ENCODE measurements around the gene ZRANB3. TPM values are rescaled to one million over a fixed set of nuclear protein-coding genes. Genes with fewer than 3 reads are reported as not detected.
A peak's percentile ranks its signal among the peaks of the same experiment; 100 is the strongest.
"Not testable (repeated sequence)": the region's sequence is repeated elsewhere in the genome, so short reads cannot be mapped to it uniquely, and the experiment has no call there.

ZRANB3 gene
- total RNA-seq, 1 donor from 2014 or later = 3.8 TPM

DNA sequence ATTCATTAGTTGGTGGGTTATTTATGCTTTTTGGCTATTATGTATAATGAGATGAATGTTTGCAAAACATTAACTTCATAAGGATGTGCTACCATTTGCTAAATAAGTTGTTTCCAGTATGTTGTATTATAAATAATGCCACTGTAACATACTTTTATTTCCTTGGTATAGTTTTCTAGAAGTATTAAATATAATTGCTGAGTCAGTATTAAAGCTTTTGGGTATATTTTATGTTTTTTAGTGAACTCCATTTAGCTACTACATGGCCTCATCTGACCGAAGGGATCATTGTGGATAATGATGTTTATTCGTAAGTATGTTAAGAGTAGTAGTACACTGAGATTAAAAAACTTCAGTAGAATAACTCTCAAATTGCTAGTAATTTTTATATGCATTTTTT lies 405.1 kb downstream of the ZRANB3 start:
- no peak for DNase-seq (ENCODE audit: low read depth in 2 of 2)

DNA sequence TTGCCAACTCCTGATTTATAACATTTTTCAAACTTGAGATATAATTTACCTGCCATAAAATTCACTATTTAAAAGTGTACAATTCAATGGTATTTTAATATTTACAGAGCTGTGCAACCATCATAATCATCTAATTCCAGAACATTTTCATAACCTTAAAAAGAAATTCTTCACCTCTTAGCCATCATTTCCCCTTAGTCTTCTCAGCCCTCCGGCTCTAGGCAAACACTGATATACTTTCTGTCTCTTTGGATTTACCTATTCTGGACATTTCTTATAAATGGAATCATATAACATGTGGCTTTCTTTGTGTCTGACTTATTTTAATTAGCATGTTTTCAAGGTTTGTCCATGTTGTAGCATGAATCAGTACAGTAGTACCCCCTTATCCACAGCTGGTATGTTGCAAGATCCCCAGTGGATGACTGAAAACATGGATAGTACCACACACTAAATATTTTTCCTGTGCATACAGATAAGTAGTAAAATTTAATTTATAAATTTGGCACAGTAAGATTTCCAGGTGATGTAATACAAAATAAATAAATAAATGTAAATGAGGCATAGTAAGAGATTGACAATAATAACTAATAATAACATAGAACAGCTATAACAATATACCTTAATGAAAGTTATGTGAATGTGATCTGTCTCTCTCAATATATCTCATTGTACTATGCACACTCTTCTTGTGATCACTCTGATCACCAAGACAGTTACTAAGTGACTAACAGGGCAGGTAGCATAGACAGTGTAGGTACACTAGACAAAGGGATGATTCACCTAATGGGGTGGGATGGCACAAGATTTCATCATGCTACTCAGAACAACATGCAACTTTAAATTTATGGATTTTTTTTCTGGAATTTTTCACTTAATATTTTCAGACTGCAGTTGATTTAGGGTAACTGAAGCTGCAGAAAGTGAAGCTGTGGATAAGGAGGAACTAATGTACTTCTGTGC lies 405.8 kb downstream of the ZRANB3 start:
- no peak for DNase-seq (ENCODE audit: low read depth in 2 of 2)

DNA sequence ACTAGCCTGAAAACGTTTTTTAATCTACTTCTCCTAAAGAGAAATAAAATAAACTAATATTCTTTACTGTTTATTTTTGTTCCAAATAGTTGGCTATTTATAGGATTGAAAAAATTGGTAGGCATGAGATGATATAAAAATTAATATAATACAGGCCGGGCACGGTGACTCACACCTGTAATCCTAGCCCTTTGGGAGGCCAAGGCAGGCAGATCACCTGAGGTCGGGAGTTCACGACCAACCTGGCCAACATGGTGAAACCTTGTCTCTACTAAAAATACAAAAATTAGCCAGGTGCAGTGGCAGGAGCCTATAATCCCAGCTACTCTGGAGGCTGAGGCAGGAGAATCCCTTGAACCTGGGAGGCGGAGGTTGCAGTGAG lies 409.4 kb downstream of the ZRANB3 start:
- not testable (repeated sequence) for DNase-seq (ENCODE audit: low read depth in 2 of 2)

DNA sequence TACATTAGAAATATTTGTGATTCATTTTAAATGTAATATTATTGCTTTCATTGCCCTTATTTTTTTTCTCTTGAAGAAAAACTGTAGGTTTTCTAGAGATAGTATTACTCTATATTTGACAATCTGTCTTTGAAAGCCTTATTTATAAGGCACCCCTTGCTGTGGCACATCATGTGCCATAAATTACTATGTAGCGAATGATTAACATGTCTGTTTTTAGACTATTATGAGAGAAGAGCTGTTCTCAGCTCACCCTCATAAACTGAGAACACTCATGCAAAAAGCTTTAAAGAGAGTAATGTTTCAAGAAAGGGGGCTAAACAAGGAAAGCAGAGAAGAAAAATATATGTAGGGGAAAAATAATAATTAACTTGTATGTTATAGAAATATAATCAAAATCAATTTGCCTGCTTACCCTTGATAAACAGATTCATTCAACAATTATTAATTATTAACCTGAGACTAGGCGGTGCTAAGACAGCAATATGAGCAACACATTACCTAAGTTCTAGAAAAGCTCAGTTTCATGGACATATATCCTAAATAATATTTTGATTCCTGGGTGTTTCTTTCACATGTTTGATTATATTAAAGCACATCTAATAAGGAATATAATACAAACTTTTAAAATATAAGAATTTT lies 409.9 kb downstream of the ZRANB3 start:
- no peak for DNase-seq (ENCODE audit: low read depth in 2 of 2)

DNA sequence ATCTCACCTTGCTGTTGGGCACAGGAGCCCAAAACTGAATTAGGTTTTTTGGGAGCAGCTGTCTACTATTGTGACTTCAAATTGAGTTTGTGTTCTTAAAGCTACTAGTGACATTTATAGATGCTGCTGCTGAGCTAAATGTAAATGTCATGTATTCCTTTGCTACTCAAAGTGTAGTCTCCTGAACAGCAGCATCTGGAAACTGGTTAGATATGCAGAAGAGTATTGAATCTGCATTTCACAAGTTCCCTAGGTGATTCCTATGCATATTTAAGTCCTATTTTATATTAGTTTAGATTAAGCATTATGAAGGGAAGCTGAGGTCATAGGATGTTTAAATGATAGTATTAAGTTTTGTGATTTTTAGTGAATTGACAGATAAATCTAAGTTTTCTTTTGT lies 411.4 kb downstream of the ZRANB3 start:
- DNase-seq (ENCODE audit: low read depth in 2 of 2) = no peak

DNA sequence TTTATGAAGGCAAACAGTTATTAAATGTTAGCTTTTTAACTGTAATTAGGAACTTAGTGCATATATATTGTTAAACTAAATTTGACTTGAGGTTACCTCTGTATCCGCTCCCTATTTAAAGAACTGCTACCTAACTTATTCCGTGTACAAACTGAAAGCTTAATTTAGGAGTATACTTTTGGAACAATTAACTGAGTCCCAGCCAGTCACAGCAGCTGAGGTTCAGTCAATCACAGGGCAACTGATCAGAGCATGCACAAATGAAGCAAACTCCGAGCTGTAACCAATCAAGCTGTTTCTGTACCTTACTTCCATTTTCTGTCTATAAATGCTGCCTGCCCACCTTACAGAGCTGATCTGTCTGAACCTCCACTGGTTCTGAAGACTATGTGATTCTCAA lies 417.7 kb downstream of the ZRANB3 start:
- no peak for DNase-seq (ENCODE audit: low read depth in 2 of 2)

DNA sequence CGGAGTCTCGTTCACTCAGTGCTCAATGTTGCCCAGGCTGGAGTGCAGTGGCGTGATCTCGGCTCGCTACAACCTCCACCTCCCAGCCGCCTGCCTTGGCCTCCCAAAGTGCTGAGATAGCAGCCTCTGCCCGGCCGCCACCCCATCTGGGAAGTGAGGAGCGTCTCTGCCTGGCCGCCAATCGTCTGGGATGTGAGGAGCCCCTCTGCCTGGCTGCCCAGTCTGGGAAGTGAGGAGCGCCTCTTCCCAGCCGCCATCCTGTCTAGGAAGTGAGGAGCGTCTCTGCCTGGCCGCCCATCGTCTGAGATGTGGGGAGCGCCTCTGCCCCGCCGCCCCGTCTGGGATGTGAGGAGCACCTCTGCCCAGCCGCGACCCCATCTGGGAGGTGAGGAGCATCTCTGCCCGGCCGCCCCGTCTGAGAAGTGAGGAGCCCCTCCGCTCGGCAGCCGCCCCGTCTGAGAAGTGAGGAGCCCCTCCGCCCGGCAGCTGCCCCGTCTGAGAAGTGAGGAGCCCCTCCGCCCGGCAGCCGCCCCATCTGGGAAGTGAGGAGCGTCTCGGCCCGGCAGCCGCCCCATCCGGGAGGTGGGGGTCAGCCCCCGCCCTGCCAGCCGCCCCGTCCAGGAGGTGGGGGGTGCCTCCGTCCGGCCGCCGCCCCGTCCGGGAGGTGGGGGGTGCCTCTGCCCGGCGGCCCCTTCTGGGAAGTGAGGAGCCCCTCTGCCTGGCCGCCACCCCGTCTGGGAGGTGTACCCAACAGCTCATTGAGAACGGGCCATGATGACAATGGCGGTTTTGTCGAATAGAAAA lies 425.3 kb downstream of the ZRANB3 start:
- not testable (repeated sequence) for DNase-seq (ENCODE audit: low read depth in 2 of 2)

DNA sequence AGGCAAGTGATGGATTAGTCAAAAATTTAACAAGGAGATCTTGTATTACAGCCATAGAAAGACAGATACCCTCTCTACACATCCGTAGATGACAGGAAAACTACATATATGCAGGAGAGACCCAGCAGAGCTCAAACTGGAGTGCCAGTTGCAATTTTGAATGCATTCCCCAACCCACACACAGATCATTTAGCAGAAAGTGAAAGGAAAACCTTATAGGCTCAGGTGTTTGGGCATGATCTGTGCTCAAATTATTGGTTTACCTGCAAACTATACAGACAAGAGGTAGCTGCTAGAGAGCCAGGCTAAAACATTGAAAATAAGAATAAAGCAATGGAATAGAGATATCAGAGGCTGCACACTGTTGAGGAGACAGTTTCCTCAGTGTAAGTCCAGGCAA lies 427.2 kb downstream of the ZRANB3 start:
- DNase-seq (ENCODE audit: low read depth in 2 of 2) = no peak

DNA sequence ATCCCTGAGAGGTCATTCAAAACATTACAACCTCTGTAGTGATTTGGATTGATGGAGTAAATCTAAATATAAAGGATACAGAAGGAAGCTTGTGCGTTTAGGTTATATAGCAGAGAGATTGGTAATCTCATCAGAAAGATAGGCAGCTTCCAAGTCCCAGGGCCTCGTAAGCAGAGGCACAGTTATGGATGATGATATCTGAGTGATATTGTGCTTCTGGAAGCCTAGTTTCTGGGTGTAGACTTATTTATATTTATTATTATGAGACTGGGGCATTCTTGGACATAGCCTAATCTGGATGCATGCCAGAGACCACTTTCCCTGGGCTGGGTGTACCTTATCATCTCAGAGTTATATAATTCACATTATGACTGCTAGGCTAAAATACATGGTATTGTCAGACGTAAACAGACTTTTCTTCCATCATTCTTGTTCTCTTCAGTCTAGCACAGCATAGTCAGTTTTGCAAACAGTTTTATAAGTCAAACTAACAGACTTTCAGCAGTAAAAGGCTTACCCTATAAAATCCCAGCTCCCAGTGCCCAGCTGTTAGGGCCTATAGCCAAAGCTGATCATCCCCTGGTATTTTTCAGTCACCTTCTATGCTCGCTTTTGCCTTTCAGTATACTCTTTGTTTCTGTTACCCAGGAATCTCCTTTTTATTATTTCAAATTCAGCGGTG lies 431.1 kb downstream of the ZRANB3 start:
- DNase-seq (ENCODE audit: low read depth in 2 of 2) = peak in 1 of 2 donors; percentile 2

DNA sequence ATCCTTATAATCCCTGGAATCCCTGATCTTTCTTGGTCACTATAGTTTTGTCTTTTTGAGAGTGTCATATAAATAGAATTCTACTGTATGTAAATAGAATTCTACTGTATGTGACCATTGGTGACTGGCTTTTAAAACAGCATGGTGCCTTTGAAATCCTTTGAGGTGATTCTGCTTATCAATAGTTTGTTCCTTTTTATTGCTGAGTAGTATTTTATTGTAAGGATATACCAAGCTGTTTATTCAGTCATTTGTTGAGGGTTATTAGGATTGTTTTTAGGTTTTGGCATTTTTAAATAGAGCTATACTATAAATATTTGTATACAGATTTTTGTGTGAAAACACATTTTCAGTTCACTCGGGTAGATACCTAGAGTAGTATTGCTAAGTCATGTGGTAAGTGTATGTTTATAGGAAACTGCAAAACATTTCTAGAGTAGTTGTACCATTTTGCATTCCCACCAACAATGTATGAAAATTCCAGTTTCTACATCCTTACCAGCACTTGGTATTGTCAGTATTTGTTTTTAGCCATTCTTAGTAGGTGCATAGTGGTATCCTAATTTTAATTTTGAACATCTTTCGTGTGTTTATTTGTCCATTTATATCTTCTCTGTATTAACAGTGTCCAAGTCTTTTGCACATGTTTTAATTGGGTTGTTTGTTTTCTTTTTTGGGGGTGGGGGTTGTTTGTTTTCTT lies 433.3 kb downstream of the ZRANB3 start:
- no peak for DNase-seq (ENCODE audit: low read depth in 2 of 2)

DNA sequence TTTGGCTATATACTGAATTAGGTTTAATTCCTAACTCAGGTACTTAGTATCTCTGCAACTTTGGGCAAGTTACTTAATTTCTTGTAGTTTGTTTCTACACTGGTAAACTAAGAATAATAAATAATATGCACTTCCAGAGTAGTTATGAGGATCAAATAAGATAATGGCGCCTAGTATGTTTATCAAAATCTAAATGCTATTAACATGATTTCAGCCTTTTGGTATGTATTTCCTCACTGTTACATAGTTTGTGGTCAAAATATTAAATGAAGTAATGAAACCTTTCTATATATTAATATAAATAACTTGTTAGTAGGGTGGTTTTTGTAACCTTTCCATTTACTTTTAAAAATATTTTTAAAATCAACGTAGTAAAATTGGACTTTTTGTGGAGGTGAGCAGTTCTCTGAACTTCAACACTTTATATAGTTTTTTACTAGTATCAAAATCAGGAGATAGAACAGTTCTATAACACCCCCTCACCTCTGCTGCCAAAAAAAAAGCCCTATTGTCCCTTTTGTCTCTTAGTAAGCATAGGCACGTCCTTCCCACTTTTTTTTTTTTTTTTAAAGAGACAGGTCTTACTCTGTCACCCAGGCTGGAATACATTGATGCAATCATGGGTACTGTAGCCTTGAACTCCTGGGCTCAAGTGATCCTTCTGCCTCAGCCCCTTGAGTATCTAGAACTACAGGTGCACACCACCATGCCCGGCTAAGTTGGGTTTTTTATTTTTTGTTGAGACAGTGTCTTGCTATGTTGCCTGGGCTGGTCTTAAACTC lies 434.2 kb downstream of the ZRANB3 start:
- no peak for DNase-seq (ENCODE audit: low read depth in 2 of 2)

DNA sequence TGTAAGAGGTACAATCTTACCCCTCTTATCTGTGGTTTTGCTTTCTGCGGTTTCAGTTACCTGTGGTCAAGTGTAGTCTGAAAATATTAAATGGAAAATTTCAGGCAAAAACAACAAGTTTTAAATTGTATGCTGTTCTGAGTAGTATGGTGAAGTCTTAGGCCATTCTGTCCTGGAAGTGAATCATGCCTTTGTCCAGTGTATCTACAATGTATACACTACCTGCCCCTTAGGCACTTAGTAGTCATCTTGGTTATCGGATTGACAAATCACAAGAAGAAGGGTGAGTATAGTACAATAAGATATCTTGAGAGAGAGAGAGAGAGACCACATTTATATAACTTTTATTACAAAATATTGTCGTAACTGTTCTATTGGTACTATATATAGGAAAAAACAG lies 435.4 kb downstream of the ZRANB3 start:
- no peak for DNase-seq (ENCODE audit: low read depth in 2 of 2)

DNA sequence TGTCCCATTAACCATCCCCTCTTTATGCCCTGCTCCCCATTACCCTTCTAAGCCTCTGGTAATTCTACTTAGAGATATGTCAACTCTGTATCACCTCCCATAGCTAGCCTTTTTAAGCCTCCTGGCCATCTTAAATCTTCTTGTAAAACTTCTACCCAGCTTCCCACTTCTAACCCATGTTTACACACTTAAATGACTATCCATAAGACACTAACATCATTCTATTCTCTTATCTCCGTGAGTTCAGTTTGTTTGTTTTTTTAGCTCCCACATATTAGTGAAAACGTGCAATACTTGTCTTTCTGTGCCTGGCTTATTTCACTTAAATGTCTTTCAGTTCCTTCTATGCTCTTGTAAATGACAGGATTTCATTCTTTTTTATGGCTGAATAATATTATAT lies 436.5 kb downstream of the ZRANB3 start:
- DNase-seq (ENCODE audit: low read depth in 2 of 2) = no peak

DNA sequence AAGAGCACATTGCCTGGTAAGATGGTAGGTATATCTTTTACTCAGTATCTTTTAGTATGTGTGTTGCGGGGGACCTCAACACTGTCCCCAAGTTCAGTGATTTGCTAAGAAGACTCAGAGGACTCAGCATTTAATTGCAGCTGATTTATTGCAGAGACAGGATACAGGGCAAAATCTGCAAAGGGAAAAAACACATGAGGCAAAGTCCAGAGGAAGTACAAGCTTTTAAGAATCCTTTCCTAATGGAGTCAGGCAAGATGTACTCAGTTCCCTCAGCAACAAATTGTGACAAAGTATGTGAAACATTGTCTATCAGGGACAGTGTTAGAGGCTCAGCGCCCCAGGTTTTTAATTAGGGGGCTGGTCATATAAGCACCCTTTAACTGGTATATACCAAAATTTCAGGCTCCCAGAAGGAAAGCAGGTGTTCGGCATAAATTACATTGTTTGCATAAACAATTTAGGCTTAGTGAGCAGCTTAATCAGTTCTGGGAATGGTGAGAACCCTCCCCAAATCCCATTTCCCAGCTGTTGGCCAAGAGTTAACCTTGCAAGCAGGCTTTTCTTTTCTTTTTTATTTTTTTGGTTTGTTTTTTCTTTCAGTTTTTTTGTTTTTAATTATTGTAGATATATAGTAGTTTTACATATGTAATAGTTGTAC lies 437.2 kb downstream of the ZRANB3 start:
- no peak for DNase-seq (ENCODE audit: low read depth in 2 of 2)

DNA sequence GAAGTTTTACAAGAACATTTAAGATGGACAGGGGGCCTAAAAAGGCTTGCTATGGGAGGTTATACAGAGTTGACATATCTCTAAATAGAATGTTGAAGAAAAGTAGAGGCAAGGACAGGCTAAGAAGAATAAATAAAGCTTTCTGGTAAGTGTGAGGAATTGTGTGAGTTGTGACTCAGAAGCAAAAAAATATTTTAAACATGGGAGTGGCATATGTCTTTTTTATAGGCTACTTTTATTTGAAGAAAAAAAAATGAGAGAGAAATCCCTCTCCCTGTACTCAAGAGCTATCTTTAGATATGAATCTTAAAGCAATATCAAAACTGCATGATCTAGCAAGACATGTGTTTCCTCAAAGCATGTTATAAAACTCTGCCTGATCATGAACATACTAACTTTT lies 437.8 kb downstream of the ZRANB3 start:
- DNase-seq (ENCODE audit: low read depth in 2 of 2) = no peak

DNA sequence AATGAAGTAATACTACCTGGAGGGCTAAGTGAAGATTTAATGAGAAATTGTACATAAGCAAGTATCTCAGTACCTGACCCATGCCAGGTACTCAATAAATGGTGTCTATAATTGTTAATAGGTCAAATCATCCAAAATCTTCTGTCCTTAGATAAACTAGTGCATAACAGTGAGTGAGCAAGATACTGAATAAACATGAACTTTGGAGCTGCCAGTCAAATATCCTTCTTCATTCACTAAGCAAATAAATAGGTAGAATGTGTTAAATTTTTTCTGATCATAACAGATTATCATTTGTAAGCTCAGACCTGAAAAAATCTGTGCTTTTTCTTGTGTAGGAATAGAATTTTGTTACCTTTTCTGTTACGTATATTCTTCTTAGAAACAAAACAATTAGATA lies 439.3 kb downstream of the ZRANB3 start:
- DNase-seq (ENCODE audit: low read depth in 2 of 2) = no peak

DNA sequence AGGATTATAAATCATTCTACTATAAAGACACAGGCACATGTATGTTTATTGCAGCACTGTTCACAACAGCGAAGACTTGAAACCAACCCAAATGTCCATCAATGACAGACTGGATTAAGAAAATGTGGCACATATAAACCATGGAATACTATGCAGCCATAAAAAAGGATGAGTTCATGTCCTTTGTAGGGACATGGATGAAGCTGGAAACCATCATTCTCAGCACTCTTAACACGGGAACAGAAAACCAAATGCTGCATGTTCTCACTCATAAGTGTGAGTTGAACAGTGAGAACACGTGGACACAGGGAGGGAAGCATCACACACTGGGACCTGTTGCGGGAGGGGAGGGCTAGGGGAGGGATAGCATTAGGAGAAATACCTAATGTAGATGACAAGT lies 441.4 kb downstream of the ZRANB3 start:
- not testable (repeated sequence) for DNase-seq (ENCODE audit: low read depth in 2 of 2)

Measured in lung microvascular endothelial cell (primary cell).